HepG2 (cell line): ENCODE data around the gene ZNF597. TPM values are rescaled to one million over a fixed set of nuclear protein-coding genes. Genes with fewer than 3 reads are reported as not detected.

Experiments used
- KDM5A ChIP-seq: fragments of 200-600 bp; sonication (generic); IDR thresholded peaks from 2 replicates; pipeline ENCODE4 v1.7.0; 2018; ENCODE audit warnings: antibody characterized with exemption, mild to moderate bottlenecking, low read length, borderline replicate concordance
- NFYB ChIP-seq: sonication (generic); formaldehyde crosslinking; IDR thresholded peaks from 2 replicates; pipeline ENCODE4 v1.4.0; 2020; ENCODE audit warnings: missing genetic modification reagents
- NPAS2 ChIP-seq: sonication (generic); formaldehyde crosslinking; IDR thresholded peaks from 2 replicates; pipeline ENCODE4 v1.8.0; 2022; ENCODE audit warnings: mild to moderate bottlenecking, missing genetic modification reagents, borderline replicate concordance
- THAP11 ChIP-seq: IDR thresholded peaks from 2 replicates; pipeline ENCODE4 v1.6.1; 2016; ENCODE audit warnings: missing biosample characterization, missing genetic modification reagents
- ZNF17 ChIP-seq: sonication (generic); formaldehyde crosslinking; IDR thresholded peaks from 2 replicates; pipeline ENCODE4 v1.5.0; 2020; ENCODE audit warnings: mild to moderate bottlenecking, missing genetic modification reagents
- ZNF451 ChIP-seq: sonication (generic); formaldehyde crosslinking; IDR thresholded peaks from 2 replicates; pipeline ENCODE4 v1.5.0; 2020; ENCODE audit warnings: mild to moderate bottlenecking, missing genetic modification reagents
- ZNF792 ChIP-seq: IDR thresholded peaks from 2 replicates; pipeline ENCODE4 v1.6.1; 2016
- polyA plus RNA-seq, 8 experiments: library from polyadenylated mRNA; depleted of rRNA in 3 of 8; stranded (reverse) in 7 of 8; unstranded in 1 of 8; fragments of >200 nt; fragmentation: Illumina TruSeq in 4 of 8; extraction: Trizol in 4 of 8; gene quantifications; 2 replicates each; pipeline versions ENCODE4 v1.2.1 to v1.2.3, GENCODE V29; 2011 to 2016; ENCODE audit warnings: low read depth in 4 of 8, missing spikeins in 1 of 8, mixed read lengths in 1 of 8; ENCODE audit not compliant: insufficient read depth in 1 of 8
- total RNA-seq, 5 experiments: library from RNA; depleted of rRNA; stranded (reverse); fragments of >200 nt; fragmentation: Illumina TruSeq; extraction: Trizol; gene quantifications; 2 replicates each; pipeline ENCODE4 v1.2.3, GENCODE V29; 2016; ENCODE audit warnings: low read depth in 1 of 5
- TF ChIP-seq, protein P1 (sequence below): sonication (generic); formaldehyde crosslinking; IDR thresholded peaks from 2 replicates; pipeline ENCODE4 v1.4.0; 2020; ENCODE audit warnings: mild to moderate bottlenecking, missing genetic modification reagents
- TF ChIP-seq, protein P2 (sequence below): sonication (generic); formaldehyde crosslinking; IDR thresholded peaks from 2 replicates; pipeline ENCODE4 v1.8.1; 2023; ENCODE audit warnings: mild to moderate bottlenecking, missing genetic modification reagents, borderline replicate concordance
- TF ChIP-seq, protein P3 (sequence below): sonication (generic); formaldehyde crosslinking; IDR thresholded peaks from 2 replicates; pipeline ENCODE4 v1.5.0; 2020; ENCODE audit warnings: mild to moderate bottlenecking, missing genetic modification reagents, borderline replicate concordance
- TF ChIP-seq, protein P4 (sequence below): sonication (generic); formaldehyde crosslinking; IDR thresholded peaks from 2 replicates; pipeline ENCODE4 v1.5.0; 2020; ENCODE audit warnings: mild to moderate bottlenecking, missing genetic modification reagents, moderate library complexity

ZNF597 gene
- total and polyA plus RNA-seq, 2 of the 13 experiments (the other 11 are each of a cell fraction or from before 2014, with no cell fraction given) = 1.3 to 2.4 TPM

DNA sequence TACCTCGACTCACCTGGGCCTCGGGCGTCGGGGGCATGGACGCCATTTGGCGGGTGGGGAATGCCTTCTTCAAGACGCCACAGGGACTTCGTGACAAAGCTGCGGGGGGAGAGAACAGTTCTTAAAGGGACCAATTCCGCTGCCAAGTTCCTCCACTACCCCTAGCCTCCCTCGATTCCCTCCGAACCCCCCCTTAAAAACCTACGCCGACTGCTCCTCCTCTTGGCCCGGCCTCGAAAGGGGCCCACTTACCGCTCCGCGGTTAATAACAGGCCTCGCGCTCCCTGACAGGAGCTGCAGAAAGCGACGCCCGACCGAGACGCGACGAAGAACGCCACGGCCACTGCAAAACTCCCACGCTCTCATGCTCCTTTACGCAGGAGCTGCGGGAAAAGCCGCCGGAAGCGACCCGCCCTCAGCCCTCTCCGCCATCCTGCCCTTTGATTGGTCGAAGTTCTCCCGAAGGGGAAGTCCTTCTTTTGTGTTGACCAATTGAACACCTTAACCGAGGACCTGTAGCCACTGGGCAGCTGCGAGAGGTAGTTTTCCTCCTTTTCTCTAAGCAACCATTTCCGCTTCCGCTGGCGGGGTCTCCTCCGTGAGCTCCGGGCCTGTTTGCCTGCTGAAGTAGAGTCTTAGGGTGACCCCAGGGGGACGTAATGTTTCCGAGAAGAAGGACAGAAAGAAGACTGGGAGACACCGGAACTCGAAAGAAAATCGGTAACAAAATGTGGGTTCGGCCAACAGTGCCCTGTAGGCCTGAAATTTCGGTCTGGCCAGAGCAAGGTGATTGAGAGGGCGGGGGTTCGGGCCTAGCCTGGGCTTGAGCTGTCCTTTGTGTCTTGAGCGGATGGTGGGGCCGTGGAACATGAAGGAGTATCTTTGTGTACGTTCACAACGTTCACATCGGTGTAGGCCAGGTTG is at the start of gene ZNF597, which contains the start of gene NAA60 (continued):
- TF ChIP-seq, protein P1, sequence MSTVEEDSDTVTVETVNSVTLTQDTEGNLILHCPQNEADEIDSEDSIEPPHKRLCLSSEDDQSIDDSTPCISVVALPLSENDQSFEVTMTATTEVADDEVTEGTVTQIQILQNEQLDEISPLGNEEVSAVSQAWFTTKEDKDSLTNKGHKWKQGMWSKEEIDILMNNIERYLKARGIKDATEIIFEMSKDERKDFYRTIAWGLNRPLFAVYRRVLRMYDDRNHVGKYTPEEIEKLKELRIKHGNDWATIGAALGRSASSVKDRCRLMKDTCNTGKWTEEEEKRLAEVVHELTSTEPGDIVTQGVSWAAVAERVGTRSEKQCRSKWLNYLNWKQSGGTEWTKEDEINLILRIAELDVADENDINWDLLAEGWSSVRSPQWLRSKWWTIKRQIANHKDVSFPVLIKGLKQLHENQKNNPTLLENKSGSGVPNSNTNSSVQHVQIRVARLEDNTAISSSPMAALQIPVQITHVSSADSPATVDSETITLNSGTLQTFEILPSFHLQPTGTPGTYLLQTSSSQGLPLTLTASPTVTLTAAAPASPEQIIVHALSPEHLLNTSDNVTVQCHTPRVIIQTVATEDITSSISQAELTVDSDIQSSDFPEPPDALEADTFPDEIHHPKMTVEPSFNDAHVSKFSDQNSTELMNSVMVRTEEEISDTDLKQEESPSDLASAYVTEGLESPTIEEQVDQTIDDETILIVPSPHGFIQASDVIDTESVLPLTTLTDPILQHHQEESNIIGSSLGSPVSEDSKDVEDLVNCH = no peak
- peak; percentile 81 for TF ChIP-seq KDM5A
- TF ChIP-seq ZNF451 (CRISPR knock-in tag) = no peak
- TF ChIP-seq, protein P2, sequence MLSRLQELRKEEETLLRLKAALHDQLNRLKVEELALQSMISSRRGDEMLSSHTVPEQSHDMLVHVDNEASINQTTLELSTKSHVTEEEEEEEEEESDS (CRISPR knock-in tag) = no peak
- TF ChIP-seq, protein P3, sequence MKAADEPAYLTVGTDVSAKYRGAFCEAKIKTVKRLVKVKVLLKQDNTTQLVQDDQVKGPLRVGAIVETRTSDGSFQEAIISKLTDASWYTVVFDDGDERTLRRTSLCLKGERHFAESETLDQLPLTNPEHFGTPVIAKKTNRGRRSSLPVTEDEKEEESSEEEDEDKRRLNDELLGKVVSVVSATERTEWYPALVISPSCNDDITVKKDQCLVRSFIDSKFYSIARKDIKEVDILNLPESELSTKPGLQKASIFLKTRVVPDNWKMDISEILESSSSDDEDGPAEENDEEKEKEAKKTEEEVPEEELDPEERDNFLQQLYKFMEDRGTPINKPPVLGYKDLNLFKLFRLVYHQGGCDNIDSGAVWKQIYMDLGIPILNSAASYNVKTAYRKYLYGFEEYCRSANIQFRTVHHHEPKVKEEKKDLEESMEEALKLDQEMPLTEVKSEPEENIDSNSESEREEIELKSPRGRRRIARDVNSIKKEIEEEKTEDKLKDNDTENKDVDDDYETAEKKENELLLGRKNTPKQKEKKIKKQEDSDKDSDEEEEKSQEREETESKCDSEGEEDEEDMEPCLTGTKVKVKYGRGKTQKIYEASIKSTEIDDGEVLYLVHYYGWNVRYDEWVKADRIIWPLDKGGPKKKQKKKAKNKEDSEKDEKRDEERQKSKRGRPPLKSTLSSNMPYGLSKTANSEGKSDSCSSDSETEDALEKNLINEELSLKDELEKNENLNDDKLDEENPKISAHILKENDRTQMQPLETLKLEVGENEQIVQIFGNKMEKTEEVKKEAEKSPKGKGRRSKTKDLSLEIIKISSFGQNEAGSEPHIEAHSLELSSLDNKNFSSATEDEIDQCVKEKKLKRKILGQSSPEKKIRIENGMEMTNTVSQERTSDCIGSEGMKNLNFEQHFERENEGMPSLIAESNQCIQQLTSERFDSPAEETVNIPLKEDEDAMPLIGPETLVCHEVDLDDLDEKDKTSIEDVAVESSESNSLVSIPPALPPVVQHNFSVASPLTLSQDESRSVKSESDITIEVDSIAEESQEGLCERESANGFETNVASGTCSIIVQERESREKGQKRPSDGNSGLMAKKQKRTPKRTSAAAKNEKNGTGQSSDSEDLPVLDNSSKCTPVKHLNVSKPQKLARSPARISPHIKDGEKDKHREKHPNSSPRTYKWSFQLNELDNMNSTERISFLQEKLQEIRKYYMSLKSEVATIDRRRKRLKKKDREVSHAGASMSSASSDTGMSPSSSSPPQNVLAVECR (CRISPR knock-in tag) = peak; percentile 69; the same call in 1 of the 2 replicates
- TF ChIP-seq NPAS2 = no peak
- TF ChIP-seq ZNF792 = no peak
- peak; percentile 63 for TF ChIP-seq THAP11 (CRISPR knock-in tag)
- TF ChIP-seq, protein P4, sequence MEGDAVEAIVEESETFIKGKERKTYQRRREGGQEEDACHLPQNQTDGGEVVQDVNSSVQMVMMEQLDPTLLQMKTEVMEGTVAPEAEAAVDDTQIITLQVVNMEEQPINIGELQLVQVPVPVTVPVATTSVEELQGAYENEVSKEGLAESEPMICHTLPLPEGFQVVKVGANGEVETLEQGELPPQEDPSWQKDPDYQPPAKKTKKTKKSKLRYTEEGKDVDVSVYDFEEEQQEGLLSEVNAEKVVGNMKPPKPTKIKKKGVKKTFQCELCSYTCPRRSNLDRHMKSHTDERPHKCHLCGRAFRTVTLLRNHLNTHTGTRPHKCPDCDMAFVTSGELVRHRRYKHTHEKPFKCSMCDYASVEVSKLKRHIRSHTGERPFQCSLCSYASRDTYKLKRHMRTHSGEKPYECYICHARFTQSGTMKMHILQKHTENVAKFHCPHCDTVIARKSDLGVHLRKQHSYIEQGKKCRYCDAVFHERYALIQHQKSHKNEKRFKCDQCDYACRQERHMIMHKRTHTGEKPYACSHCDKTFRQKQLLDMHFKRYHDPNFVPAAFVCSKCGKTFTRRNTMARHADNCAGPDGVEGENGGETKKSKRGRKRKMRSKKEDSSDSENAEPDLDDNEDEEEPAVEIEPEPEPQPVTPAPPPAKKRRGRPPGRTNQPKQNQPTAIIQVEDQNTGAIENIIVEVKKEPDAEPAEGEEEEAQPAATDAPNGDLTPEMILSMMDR = peak; percentile 2; the same call in 1 of the 2 replicates
- no peak for TF ChIP-seq ZNF17 (CRISPR knock-in tag)
- TF ChIP-seq NFYB (CRISPR knock-in tag) = peak; percentile 84
